GM21515 (cell line): Measurements from ENCODE around the gene HCFC1.

Source experiments
- ATAC-seq: cut with Tn5 transposase; IDR thresholded peaks from one replicate; pipeline ENCODE4 v1.9.1; 2021; ENCODE audit not compliant: unreplicated experiment

The HCFC1 gene

DNA sequence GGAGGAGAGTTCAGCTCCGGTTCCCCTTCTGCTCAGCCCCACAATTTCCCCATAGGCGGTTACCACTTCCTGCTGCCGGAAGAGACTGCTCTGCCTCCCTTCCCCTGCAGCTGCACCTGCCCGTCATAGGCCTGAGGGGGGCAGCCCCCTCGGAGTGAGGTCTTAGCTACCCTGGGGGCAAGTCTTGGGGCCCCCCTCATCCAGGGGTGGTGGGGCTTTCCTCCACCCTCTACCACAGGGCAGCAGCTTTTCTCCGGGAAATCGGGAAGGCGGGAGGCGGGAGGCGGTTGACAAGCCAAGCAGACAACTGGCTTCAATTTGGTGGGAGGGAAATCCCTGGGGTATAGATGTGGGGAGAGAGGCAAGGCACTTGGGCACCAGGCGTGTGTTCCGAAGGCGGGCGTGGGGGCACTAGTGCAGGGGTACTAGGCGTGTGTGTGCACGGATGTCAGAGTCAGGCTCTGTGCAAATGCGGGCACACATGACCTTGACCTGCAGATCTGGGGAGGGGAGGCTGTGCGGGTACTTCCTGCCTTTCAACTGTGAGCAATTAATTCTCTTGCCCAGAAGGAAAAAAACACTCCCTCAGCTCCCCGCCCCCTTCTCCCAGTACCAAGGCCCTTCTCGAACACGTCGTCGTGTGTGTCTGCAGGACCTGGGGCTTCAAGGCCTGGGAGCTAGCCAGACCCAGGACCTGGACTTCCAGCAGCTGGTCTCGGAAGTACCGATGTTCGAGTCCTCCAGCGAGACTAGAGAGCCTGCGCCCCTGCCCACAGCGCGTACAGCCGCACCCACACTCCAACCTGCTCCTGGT lies 44.6 kb downstream of the HCFC1 start:
- ATAC-seq = peak; percentile 39

DNA sequence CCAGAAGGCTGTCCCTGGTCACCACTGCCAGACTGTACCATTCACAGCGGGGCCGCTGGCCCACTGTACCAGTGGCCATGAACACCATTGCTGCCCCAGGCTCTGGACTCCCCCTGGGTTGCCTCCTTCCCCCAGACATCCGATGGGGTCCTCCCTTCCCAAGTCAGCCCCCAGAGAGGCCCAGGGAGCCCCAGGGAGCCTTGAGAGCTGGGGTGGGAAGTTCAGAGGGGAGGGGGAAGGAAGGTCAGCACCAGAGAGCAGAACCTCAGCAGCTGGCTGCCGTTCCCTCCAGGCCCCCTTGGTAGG lies 45.1 kb downstream of the HCFC1 start:
- ATAC-seq = no peak

DNA sequence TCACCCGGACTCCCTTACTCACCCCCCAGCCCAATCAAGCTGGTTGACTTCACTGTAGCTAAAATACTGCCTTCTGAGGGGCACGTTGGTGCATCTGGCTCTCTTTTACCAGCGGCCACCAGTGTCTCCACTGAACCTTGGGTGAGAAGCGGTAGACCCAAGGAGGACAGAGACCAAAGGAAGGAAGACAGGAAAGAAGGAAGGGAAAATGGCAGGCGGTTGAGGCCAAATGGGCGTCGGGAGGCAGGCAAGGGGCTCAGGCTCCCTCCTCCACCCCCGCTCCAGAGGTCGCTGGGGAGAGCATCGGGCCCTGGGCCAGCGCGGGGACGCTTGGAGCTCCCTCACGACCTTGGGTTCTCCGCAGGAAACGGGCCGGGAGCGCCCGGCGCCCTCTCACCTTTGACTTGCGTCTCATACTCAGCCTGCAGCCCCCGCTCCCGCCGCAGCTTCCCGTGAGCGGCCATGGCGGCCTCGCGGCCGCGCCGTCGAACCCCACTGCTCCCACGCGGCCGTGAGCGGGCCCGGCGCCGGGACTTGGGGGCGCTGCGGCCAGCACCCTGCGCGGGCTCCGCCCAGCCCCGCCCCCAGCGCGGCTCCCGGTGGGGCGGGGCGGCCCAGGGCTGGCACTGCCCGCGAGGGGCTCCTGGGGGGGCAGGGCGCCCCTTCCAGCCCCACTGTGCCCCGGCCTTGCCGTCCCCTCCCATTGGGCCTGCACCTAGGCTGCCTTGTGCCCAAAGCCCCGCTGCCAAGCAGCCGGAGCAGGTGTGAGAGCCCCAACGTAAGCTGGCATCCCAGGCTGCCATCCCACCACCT lies 45.7 kb downstream of the HCFC1 start, which contains the start of gene ARHGAP4:
Gene ARHGAP4, minus strand, starts transcription at position 526 of the 813 bp plus-strand sequence. Its CDS starts 62 bp downstream, at position 464.
- ATAC-seq = no peak

DNA sequence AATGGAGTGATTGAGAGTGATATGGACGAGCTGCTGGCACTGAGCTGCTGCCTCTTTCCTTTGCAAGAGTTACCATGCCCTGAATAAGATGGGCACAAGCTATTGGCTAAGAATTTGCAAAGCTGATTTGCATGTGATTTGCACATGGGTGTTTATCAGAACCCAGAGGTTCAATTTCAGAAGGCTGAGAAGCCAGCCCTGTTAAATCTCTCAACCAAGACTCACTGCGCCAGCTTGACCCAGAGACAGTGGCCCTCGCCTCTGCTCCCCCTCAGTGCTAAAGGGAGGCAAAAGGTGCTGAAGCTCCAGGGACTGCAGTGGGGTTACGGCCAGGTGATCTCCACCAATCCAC lies 46.3 kb downstream of the HCFC1 start:
- ATAC-seq = no peak

DNA sequence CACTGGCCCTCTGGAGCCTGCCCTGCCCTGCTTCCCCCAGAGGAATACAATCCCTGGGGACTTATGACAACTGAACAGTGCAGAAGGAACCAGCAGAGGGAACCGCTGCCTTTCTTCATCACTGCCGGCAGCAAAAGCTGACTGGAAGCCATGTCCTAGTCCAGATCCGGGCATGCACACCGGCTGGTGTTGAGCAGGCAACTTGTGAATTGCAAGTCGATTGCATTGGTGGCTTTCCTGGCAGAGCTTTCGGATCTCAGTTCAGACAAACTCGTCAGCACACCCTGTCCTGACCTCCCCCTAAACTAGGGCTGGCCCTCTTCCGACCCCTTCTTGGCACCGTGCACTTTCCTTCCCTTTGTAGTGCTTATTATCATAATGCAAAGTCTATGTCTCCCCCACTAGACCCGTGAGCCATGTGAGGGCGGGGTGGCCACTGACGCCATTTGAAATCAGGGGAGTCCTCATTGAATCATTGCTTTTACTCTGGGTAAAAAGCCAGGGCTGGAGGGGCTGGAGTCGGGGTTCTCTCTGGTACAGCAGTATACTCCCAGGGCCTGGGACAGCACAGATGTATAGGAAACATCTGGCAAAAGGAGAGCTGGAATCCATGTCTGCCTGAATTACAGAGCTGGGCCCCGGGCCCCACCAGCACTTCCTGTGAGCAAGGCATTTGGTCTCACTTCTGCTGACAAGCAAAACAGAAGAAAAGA lies 47.3 kb downstream of the HCFC1 start:
- no peak for ATAC-seq

DNA sequence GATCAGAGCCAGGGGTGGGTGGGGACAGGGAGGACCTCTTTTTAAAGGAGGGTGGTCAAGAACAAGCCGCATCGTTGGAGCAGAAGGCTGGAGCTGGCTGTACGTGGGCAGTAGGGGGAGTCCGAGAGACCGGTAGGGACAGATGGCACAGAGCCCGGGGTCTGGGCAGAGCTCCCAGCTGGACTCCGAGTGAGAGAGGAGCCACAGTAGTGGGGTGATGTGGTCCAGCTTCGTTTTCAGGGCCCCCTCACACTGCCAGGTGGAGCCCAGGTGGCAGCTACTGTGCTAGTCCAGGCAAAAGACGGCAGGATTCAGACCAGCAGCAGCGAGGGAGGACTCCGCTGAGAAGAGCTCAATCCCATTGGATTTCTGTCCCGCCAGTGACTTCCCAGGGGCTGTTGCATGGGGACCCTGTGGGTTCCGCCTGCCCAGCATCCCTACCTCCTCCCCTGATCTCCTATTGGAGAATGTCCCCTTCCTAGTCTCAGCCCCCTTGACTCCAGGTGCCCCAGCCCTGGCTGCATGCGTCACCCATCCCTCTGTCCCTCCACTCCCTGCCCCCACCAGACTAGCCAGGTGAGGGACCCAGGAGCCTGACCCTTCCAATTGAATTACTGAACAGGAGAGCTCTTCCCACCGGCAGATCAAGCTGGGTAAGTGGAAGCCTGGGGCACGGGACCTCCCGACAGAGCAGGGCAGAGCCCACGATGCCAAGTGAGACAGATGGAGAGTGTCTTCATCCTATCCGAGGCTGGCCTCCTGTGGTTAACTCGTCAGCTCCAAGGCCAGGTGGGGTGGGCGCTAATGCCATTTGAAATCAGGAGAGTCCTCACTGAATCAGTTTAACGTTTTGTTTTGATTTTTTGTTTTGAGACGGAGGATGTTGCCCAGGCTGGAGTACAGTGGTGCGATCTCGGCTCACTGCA lies 48.4 kb downstream of the HCFC1 start:
- ATAC-seq = no peak

DNA sequence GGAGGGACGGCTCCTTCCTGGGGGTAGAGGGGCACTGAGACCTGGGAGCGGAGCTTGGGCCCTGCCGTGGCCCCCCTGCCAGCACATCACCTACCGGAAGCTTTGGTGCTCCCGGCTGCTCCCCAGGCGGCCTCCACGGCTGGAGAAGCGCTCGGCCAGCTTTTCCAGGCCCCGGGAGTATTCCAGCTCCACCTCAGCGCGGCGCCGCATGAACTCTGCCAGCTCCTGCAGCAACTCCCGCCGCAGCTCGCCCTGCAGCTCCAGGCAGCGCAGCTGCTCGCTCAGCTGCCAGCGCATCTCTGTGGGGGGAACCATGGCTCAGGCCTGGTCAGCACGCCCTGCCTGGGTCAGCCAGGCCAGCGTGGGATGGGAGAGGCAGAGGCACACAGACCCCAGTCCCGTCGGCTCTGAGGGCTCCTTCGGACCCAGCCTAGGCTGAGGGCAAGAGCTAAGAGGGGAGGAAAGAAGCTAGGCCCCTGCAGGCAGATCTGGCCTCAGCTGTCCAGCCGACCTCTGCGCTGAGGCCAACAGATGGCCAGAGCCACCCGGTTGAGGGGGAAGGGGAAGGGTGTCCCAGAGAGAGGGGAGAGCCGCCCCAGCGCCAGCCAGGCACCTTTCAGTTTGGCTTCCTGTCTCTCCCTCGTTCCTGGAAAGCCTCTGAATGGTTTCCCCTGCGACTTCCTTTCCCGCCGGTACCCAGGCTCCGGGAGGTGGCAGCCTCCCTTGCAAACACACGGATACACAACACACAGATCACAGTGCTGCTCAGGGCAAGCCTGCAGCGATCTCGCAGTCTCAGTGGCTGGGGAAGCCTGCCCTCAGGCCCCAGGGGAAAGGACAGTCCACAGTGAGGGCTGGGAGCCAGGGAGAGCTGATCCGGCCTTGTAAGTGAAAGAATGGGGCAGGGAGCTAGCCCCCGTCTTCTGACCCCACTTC lies 49.8 kb downstream of the HCFC1 start:
- ATAC-seq = no peak

DNA sequence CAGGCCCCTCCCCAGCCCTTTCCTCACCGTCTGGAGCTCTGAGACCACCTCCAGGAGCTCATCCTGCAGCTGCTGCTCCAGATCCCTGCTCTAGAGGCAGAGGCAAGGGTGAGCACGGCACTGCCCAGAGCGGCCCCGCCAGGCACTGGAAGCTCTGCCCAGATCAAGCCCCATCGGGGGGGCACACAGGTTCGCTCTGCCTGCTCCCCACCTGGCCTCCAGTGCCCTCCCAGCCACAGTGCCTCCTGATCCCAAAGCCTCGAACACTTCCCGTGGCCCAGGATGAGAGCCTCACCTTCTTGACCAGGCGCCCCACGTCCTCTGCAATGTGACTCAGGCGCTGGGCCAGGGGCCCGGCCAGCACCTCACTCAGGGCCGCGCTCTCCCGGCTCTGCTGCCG lies 50.5 kb downstream of the HCFC1 start:
- no peak for ATAC-seq

DNA sequence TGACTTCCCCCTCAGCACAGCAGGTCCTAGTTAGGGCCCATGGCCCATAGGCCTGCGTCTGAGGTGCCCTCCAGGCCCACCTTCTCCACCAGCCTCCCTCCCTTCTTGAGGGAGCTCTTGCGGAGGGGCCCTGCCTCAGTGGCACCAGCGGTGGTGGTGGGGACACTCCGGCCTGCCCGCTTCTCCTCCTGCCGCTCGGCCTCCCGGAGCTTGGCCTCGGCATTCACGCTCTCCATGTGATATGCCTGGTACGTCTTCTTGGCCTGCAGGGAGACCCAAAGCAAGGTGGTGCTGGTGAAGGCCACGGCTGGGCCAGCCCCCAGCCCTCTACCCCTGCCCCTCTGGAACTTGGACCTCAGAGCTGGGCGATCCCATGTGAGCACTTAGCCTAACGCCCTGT lies 51.1 kb downstream of the HCFC1 start:
- no peak for ATAC-seq

DNA sequence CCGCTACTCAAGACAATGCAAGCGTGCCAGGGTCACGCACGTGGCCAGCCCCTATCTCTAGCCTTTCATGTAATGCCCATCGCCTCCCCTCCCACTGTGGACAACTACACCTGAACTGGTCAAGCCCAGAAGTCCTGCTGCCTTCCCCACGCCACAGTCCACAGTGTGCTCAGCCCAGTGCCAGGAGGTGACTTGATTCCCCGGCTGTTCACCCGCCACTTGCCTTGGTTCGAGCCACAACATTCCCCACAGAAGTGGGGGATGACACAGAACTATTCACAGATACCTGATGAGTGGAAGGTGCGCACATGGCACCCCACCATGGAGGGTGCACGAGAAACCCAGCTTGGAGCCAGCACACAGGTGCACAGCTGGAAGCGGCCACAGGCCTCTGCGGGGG lies 52.3 kb downstream of the HCFC1 start:
- ATAC-seq = no peak

DNA sequence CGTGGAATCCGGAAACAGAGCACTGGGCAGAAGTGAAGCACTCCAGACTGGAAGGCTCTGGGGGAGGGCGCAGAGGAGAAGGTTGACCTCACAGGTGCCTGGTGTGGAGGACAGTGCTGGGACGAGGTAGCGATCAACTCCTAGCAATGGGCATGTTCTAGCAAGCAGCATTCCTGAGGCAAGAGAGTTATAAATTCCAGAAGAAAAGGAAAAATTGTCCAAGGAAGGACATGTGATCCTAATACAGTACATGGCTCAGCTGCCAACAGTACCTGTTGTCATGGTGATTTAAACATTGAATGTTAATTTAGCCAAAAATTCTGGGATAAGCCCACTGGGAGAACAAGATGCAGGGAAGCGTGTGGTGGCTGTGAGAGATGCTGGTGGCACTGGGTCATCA lies 53.7 kb downstream of the HCFC1 start:
- no peak for ATAC-seq

DNA sequence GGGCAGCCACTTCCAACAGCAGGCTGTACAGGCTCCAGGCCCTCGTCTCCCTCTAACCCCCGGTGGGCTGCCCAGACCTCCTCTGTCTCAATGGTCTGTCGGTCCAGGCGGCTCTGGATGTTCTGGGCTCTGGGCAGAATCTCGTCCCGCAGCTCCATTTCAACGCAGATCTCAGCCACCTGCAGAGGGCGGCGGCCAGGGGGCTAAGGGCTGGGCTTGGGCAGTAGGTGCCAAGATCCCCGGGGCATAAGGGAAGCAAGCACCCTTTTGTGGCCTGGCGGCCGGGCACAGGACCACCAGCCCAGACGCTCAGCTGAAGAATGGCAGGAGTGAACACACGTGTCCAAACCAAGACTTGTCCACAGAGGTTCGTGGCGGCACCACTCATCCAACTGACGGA lies 57.9 kb downstream of the HCFC1 start:
- no peak for ATAC-seq

DNA sequence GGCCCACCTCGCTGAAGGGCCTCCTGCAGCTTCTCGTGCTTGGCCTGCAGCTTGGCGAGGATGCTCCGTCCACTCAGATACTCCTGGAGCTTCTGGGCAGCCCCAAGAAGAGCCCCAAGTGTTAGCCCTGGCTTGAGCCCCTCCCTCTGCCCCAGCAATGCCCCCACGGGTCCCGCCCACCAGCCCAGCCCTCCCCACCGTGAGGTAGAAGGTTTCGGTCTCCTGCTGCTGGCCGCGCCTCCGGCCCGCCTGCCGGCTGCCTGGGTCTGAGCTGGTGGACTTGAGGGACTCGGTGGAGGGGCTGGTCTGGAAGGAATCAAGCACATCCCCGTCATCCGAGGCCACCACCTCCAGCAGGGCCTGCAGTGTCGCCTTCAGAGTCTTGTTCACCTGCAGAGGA lies 58.4 kb downstream of the HCFC1 start:
- no peak for ATAC-seq

DNA sequence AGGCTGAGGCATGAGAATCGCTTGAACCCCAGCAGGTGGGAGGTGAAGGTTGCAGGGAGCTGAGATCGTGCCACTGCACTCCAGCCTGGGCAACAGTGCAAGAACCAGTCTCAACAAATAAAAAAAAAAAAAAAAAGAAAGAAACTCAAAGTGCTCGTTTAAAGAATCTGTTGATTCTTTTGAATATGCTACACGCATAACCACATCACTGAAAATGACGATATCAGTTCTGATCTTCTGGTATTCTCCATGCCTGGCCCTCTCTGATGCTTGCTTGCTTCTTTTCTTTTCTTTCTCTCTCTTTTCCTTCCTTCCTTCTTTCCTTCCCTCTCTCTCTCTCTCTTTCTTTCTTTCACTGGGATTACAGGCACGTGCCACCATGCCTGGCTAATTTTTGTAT lies 59.8 kb downstream of the HCFC1 start:
- ATAC-seq = no peak

DNA sequence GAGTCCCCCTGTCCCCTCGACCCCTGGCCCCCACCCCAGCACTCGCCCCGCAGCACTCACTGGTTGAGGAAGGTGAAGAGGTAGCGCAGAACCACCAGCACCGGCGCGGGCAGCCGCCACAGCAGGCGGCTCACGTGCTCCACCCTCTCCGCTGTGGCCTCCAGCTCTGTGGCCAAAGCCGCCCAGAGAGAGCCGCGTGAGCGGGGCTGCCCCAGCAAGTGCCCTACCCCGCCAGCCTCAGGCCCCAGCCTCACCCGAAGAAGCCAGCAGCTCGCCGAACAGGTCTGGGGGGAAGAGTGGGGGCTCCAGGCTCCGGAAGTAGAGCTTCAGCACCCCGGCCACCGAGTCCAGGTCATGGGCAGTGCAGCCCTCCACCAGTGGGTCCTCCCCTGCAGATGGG lies 61.2 kb downstream of the HCFC1 start:
- ATAC-seq = no peak

DNA sequence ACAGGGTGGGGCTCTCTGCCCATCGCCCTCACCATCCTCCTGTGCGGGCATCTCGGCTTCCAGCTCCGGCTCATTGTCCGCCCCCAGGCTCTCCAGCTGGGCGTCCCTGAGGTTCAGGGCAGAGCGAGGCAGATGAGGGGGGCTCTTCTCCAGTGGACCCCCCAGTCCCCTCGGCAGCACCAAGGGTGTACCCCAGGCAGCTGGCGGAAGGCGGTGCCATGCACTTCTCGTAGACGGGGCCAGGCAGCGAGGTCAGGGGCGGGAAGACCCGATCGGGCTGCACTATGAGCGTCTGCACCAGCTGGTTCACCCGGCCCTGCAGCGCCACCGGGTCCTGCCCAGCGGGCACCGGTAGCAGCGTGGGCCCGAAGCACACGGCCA lies 61.6 kb downstream of the HCFC1 start:
- no peak for ATAC-seq

DNA sequence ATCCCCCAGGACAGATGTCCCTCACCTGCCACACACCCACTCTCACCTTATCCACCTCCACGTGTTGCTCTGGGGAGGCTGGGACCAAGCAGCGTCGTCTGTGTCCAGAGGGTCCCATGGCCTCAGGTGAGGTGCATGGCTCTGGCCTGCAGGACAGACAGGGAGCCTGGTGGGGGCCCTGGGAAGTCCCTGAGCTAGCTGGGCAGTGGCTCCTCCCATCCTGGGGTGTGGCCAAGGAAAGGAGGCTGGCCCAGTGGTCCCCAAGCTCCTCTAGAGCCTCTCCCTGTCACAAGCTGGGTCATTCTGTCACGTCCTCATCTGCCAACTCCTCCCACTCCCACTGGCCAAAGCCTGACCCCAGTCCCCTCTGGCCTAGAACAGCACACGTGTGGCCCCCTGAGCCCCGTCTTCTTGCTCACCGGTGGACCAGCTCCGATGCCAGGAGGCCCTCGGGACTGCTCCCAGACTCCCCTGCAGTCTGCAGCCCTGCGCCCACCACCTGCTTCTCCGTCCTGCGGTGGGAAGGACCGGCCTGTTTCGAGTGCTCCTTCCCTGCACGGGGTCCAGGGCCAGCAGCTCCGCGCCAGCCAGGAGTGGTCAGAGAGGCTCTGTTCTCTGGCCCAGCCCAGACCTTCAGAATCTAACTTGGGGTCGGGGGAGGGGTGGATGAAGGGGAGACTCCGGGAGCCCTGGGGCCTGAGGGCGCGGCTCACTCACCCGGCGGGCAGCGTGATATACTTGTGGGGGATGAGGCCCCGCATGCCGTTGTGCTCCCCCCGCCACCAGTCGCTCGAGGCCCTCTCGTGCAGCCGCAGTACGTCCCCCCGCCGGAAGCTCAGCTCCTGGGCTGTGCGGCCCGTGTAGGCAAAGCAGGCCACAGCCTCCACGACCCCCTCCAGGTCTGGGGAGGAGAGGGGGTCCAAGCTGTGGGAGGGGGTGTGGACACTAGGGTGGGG lies 62.3 kb downstream of the HCFC1 start:
- no peak for ATAC-seq

DNA sequence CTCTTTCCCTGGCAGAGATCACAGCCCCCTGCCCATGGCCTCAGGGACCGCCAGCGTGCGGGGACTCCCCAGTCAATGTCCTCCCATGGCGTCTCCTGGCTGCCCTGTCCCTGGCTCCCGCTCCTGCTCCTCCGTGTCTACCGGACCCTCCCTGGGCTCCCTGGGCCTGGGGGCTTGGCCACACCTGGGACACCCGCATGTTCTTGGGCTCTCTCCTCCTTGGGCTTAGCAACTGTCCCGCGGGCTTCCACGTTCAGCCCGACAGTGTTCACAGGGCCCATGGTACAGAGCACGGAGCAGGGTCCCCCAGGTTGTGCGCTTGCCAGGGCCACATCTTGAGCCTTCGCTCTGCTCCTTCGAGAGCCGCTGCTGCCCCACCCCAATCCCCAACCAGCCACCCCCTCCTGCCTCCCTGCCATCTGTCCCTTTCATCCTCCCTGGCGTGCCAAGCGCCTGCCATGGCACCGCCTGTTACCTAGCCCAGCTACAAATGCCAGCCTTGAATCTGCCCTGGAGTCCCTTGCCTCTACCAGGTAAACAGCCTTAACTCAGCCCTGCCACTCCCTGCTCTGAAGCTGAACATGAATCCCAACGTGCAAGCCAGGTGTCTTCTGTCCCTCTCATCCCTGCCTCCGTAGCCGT lies 63.3 kb downstream of the HCFC1 start:
- ATAC-seq = no peak
